ENCODE data around the gene PRELID2. TPM values are rescaled to one million over a fixed set of nuclear protein-coding genes. Genes with fewer than 3 reads are reported as not detected.

Gene PRELID2
- total RNA-seq, 1 experiment from 2014 or later, result 26.0 TPM

DNA sequence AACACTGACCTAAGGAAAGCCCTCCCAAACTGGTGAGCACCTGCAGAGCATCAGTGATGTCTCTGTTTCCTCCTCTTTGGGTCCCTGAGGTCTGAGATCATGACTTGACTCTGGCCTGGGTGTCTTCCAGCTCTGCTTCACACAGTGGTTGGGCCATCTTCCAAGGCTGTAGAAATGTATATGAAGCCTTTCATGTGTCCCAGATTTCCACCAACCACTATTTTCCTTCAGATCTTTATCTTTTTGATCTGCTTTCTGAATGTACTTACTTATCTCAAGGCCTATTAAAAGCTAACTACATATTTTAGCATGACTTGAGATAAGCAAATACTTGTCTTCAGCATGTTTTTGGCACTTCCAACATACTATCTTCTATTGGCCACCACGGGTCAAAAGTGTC is 47.1 kb downstream of the PRELID2 start:
- Mint-ChIP-seq H3K4me1 (ENCODE audit: low read depth, unreplicated experiment) (peaks cover 18% of the 10 kb centered on the region), H3K27ac (ENCODE audit: unreplicated experiment) (no peak overlapping the region), H3K9me3 (ENCODE audit: unreplicated experiment) (no peaks in the 10 kb centered on the region), H3K4me3 (ENCODE audit: unreplicated experiment) (no peak overlapping the region), H3K27me3 (ENCODE audit: insufficient read depth, unreplicated experiment) (no peaks in the 10 kb centered on the region), H3K36me3 (ENCODE audit: insufficient read depth, unreplicated experiment) (no peaks in the 10 kb centered on the region)
- Histone ChIP-seq H3K4me3 (ENCODE audit: low read depth, low read length) (no peak overlapping the region), H3K4me1 (peaks cover 19% of the 10 kb centered on the region), H3K27me3 (replicated peaks; ENCODE audit: control insufficient read depth, insufficient read depth, low read length) (no peaks in the 10 kb centered on the region), H3K36me3 (ENCODE audit: control insufficient read depth, insufficient read depth, low read length) (0 out of 2 replicates have a peak, but pooled peaks cover 1% of the 10 kb centered on the region), H3K9me3 (no peaks in the 10 kb centered on the region)
- intact Hi-C loops (cut with micrococcal nuclease; ENCODE audit: unreplicated experiment), result no loop called here
- BruUV-seq (replicated peaks), result no TSS peak
- POLR2A ChIA-PET, result no interaction called here
- TF ChIP-seq, protein P1, sequence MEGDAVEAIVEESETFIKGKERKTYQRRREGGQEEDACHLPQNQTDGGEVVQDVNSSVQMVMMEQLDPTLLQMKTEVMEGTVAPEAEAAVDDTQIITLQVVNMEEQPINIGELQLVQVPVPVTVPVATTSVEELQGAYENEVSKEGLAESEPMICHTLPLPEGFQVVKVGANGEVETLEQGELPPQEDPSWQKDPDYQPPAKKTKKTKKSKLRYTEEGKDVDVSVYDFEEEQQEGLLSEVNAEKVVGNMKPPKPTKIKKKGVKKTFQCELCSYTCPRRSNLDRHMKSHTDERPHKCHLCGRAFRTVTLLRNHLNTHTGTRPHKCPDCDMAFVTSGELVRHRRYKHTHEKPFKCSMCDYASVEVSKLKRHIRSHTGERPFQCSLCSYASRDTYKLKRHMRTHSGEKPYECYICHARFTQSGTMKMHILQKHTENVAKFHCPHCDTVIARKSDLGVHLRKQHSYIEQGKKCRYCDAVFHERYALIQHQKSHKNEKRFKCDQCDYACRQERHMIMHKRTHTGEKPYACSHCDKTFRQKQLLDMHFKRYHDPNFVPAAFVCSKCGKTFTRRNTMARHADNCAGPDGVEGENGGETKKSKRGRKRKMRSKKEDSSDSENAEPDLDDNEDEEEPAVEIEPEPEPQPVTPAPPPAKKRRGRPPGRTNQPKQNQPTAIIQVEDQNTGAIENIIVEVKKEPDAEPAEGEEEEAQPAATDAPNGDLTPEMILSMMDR (IDR thresholded peaks at IDR 0.05; ENCODE audit: insufficient read depth in 1 of 2, low read depth in 1 of 2, low read length in 1 of 2, severe bottlenecking in 1 of 2, unreplicated experiment in 1 of 2), result no peak
- no peak for DNase-seq
- CTCF ChIA-PET, result no interaction called here

DNA sequence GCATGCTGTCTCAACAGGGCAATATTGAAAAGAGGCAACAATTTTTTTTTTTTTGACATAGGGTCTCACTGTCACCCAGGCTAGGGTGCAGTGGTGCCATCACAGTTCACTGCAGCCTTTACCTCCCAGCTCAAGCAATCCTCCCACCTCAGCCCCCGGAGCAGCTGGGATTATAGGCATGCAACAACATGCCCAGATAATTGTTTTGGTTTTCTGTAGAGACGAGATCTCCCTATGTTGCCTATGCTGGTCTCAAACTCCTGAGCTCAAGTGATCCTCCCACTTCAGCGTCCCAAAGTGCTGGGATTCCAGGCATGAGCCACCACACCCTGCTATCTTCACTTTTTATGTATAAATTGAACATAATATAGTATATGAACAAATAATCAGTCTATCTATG is 47.6 kb downstream of the PRELID2 start:
- no TSS peak for BruUV-seq (replicated peaks)
- H3K27me3 Mint-ChIP-seq (ENCODE audit: insufficient read depth, unreplicated experiment), result no peaks in the 10 kb centered on the region
- peaks cover 19% of the 10 kb centered on the region for H3K4me1 ChIP-seq
- intact Hi-C loops (cut with micrococcal nuclease; ENCODE audit: unreplicated experiment), result no loop called here
- no peaks in the 10 kb centered on the region for H3K9me3 ChIP-seq
- TF ChIP-seq, protein P1 (IDR thresholded peaks at IDR 0.05; ENCODE audit: insufficient read depth in 1 of 2, low read depth in 1 of 2, low read length in 1 of 2, severe bottlenecking in 1 of 2, unreplicated experiment in 1 of 2), result no peak
- no peak overlapping the region for H3K4me3 ChIP-seq (ENCODE audit: low read depth, low read length)
- no peaks in the 10 kb centered on the region for H3K27me3 ChIP-seq (replicated peaks; ENCODE audit: control insufficient read depth, insufficient read depth, low read length)
- H3K36me3 Mint-ChIP-seq (ENCODE audit: insufficient read depth, unreplicated experiment), result no peaks in the 10 kb centered on the region
- H3K27ac Mint-ChIP-seq (ENCODE audit: unreplicated experiment), result no peak overlapping the region
- POLR2A ChIA-PET, result no interaction called here
- DNase-seq, result no peak
- CTCF ChIA-PET, result no interaction called here
- H3K36me3 ChIP-seq (ENCODE audit: control insufficient read depth, insufficient read depth, low read length), result 0 out of 2 replicates have a peak, but pooled peaks cover 1% of the 10 kb centered on the region
- H3K9me3 Mint-ChIP-seq (ENCODE audit: unreplicated experiment), result no peaks in the 10 kb centered on the region
- no peak overlapping the region for H3K4me3 Mint-ChIP-seq (ENCODE audit: unreplicated experiment)
- peaks cover 18% of the 10 kb centered on the region for H3K4me1 Mint-ChIP-seq (ENCODE audit: low read depth, unreplicated experiment)

DNA sequence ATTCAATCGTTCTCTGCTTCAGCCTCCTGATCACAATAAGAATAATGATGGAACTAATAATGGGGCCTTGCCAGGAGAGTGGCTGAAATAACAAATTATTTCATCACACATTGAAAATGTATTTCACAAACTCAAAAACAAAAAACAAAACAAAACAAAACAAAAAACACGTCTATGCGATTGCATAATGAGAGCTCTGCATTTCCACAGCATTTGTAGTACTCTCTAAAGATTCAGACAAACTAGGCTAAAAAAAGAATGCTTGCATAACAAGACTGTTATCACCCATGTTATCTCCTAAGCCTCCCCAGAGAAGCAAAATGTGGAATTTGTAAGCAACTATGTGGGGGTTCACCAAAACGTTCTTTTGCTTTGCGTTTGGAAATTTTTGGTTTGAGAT is 48.1 kb downstream of the PRELID2 start:
- CTCF ChIA-PET, result no interaction called here
- peaks cover 18% of the 10 kb centered on the region for H3K4me1 Mint-ChIP-seq (ENCODE audit: low read depth, unreplicated experiment)
- TF ChIP-seq, protein P1 (IDR thresholded peaks at IDR 0.05; ENCODE audit: insufficient read depth in 1 of 2, low read depth in 1 of 2, low read length in 1 of 2, severe bottlenecking in 1 of 2, unreplicated experiment in 1 of 2), result no peak
- Histone ChIP-seq H3K4me1 (peaks cover 19% of the 10 kb centered on the region), H3K4me3 (ENCODE audit: low read depth, low read length) (no peak overlapping the region), H3K9me3 (no peaks in the 10 kb centered on the region), H3K27me3 (replicated peaks; ENCODE audit: control insufficient read depth, insufficient read depth, low read length) (no peaks in the 10 kb centered on the region), H3K36me3 (ENCODE audit: control insufficient read depth, insufficient read depth, low read length) (0 out of 2 replicates have a peak, but pooled peaks cover 1% of the 10 kb centered on the region)
- H3K27me3 Mint-ChIP-seq (ENCODE audit: insufficient read depth, unreplicated experiment), result no peaks in the 10 kb centered on the region
- intact Hi-C loops (cut with micrococcal nuclease; ENCODE audit: unreplicated experiment), result no loop called here
- no peaks in the 10 kb centered on the region for H3K9me3 Mint-ChIP-seq (ENCODE audit: unreplicated experiment)
- H3K36me3 Mint-ChIP-seq (ENCODE audit: insufficient read depth, unreplicated experiment), result no peaks in the 10 kb centered on the region
- BruUV-seq (replicated peaks), result no TSS peak
- POLR2A ChIA-PET, result no interaction called here
- no peak overlapping the region for H3K27ac Mint-ChIP-seq (ENCODE audit: unreplicated experiment)
- DNase-seq, result no peak
- H3K4me3 Mint-ChIP-seq (ENCODE audit: unreplicated experiment), result no peak overlapping the region

All from Caco-2 (cell line).